GM12892 (cell line): Measurements from ENCODE around the gene HIVEP3.

Experiments
- DNase-seq: peaks from one replicate; pipeline ENCODE4 v3.0.0; 2011; ENCODE audit not compliant: insufficient read length
- FAIRE-seq: peaks from 2 replicates; lab custom pipeline; 2011; peaks lifted over from hg19 to GRCh38; lab: Jason Lieb, UNC
- POLR2A ChIP-seq: IDR thresholded peaks from 2 replicates; pipeline ENCODE4 v1.6.1; 2011; ENCODE audit warnings: low read depth, low read length, control low read depth
- POLR2AphosphoS5 ChIP-seq: IDR thresholded peaks from 2 replicates; pipeline ENCODE4 v1.6.1; 2011; ENCODE audit warnings: low read depth, low read length, control low read depth
- TAF1 ChIP-seq: IDR thresholded peaks from 2 replicates; pipeline ENCODE4 v1.6.1; 2011; ENCODE audit warnings: low read depth, mild to moderate bottlenecking, control low read depth, low read length, borderline replicate concordance

Gene HIVEP3

DNA sequence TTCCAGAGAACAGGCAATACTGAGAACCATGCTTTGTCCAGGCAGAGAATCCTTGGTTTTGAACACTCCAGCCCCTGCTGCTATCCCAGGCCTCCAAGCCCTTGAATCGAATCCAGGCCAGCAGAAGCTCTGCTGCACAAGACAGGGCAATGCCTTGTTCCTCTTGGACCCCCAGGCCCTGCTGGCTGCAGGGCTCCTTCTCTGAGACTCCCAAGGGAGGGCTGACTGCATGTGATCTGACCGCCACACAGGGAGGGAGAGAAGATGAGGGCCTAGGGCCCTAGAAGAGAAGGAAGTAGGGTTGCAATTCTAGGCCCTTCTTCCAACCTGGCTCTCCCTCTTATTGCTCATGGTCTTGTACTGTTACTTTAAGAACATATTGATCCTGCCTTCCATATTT is 273.7 kb downstream of the HIVEP3 start:
- FAIRE-seq, result no peak
- no peak for DNase-seq
- TF ChIP-seq POLR2A (no peak), TAF1 (no peak), POLR2AphosphoS5 (no peak)

DNA sequence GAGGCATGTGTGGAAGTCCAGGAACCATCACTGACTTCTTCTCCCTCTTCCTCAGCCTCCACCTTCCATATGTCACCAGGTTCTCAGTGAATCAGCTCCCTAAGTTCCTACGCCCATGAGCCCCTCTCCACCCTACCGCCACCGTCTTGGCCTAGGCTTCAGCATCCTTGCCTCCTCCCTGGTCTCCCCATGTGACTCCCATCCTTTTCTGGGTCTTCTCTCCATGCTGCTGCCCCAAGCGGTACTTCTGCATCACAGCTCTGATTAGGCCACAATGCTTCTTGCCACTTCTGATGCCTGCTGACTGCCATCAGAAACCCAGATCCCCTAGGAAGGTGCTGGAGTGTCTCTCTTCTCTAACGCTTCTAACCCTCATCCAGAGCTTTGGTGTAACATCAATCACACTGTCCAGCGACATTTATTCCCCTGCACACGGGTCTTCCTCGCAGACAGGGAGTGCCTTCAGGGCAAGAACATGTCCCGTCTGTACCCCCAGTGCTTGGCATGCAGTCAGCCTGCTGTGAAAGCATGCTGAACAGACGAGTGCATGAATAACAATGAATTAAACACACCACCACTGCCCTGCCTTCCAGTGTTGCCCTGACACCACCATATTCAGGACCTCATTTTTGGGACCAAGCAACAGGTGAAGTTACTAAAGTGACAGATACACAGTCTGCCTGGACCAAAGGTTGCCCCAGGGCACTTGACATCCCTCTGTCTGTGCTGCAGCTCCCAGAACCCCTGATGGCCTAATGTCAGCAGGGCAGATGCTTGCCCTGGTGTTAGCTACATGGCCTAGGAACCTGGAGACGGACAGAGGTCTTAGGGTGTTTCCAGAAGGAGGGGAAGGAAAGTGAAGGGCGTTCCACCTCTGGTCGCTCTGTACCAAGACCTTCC is 275.6 kb downstream of the HIVEP3 start:
- no peak for DNase-seq
- peak; percentile 70 for FAIRE-seq
- TF ChIP-seq TAF1, result no peak
- TF ChIP-seq POLR2AphosphoS5, result no peak
- TF ChIP-seq POLR2A, result no peak

DNA sequence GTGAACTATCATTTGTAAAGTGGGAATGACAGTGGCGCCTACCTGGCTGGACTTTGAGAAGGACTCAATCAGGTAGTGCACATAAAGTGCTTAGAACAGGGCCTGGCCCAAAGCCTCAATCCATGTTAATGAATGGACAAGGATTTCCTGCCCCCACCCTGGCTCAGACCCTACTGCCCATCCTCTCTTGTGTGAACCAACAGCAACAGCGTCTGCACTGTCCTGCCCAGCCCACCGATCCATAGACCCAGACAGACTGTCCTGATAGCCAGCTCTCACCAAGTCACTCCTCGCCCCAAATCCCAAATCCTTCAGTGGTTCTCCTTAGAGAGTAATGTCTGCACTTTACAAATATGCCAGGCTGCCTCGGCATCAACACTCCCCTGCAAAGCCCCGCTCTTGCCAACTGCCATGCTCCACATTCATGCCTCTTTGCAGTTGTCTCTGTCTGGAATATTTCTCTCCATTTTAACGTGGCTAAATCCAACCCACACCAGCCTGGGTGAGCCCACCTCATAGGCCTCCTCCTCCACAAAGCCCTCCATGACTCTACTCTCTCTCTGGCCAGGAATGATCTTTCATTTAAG is 276.7 kb downstream of the HIVEP3 start:
- FAIRE-seq (no peak), DNase-seq (no peak)
- 0 out of 2 replicates have a peak, but pooled peaks have one; percentile 18 for TF ChIP-seq POLR2AphosphoS5
- no peak for TF ChIP-seq POLR2A

DNA sequence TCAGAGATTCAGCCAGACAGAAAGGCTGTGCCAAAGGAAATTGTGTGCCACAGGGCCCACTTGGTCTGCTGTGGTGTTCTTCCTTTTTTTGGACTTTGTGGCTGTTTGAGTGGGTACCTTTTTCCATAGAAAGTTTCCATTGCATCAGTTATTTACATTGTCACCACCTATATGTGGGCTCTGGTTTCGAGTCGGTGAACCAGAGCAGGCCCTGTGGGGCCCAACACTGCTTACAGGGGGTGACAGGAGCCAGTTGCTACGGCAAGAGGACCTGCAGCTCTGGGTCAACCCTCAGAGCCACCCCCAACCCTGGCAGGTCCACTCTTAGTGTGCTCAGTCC is 277.3 kb downstream of the HIVEP3 start:
- DNase-seq (no peak), FAIRE-seq (peak; percentile 78)
- TF ChIP-seq POLR2A, result no peak

DNA sequence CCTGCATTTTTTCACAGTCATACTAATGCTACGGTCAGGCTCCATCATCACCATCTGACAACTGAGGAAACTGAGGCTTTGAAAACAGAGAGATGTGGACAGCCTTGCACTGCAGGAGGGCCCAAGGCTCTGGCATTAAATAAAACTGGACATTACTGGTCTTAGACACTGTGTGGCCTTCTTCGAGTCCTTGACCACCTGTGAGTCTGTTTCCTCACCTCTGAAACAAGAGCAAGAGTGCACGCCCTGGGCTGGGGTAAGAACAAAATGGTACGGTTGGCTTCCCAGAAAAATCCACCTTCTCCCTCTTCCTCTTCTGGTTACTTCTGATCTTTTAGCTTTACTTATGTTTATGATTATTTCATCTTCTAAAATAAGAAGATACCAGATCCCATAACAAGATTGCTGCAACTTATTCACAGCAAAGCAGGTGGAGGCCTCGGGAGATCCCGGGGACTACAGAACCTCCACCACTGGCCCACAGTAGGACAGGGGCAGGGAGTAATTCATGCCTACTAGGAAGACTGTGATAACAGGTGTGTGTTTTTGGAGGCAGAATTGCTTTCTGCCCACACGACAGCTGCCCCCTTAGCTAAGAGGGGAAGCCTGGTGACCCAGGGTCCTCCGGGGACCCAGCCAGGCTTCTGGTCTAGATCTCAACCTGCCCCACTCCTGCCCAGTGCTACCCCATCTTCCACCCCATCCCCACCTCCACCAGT is 277.8 kb downstream of the HIVEP3 start:
- FAIRE-seq (peak; percentile 48), DNase-seq (no peak)
- TF ChIP-seq TAF1 (no peak), POLR2AphosphoS5 (no peak), POLR2A (no peak)

DNA sequence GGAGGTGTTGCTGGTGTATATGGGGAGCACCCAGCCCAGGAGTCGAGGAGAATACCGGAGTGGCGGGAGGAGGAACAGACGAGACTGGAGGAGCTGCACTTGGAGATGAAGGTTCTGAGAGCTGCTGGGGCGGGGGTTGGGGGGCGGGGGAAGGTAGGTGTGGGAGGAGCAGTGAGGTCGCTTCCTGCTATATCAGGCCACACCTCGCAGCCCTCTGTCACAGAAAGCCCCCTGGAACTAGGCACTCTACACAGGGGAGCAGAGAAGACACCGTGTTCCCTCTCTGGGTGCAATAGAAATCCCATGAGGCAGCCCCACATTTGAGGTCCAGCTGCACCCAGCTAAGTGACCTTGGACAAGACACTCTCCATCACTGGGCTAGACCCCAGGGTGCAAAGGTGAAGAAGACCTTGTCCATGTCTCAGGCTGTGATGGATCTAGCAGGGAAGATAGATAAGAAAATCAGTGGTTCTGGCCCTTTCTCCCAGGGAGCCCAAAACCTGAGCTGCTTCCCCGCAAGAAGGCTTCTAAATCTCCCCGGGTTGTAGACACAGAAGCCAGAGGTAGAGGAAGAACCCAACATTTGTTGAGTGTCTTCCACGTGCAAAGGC is 278.5 kb downstream of the HIVEP3 start:
- peak; percentile 72 for FAIRE-seq
- no peak for TF ChIP-seq TAF1
- no peak for TF ChIP-seq POLR2AphosphoS5
- no peak for TF ChIP-seq POLR2A
- DNase-seq, result no peak

DNA sequence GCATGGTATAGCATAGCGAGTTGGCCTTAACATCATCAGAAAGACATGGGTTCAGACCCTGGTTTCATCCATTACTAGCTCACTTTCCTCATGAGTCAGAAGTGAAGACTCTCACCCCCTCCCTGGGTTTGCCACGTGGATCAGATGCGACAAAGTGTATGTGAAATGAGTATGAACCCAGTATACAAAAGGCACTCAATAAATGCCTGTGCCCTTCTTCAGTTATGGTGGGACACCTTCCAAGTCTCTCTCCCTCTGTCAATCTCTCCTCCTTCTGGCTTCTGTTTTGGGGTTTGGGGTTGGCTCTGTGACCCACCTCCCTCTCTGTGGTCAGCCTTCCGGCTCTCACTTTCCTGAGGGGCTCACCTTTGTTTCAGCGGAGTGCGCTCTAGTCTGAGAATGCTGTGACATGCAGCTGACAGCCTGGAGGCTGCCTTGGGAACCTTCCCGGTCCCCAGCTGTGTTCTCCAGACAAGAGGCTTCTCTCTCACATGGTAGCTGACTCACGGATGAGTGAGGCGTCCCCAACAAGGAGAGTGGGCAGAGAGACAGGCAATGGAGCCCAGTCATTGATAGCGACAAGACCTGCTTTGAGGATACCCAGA is 279.3 kb downstream of the HIVEP3 start:
- FAIRE-seq, result peak; percentile 95
- DNase-seq, result no peak
- TF ChIP-seq POLR2A (0 out of 2 replicates have a peak, but pooled peaks have one; percentile 9), TAF1 (no peak)

DNA sequence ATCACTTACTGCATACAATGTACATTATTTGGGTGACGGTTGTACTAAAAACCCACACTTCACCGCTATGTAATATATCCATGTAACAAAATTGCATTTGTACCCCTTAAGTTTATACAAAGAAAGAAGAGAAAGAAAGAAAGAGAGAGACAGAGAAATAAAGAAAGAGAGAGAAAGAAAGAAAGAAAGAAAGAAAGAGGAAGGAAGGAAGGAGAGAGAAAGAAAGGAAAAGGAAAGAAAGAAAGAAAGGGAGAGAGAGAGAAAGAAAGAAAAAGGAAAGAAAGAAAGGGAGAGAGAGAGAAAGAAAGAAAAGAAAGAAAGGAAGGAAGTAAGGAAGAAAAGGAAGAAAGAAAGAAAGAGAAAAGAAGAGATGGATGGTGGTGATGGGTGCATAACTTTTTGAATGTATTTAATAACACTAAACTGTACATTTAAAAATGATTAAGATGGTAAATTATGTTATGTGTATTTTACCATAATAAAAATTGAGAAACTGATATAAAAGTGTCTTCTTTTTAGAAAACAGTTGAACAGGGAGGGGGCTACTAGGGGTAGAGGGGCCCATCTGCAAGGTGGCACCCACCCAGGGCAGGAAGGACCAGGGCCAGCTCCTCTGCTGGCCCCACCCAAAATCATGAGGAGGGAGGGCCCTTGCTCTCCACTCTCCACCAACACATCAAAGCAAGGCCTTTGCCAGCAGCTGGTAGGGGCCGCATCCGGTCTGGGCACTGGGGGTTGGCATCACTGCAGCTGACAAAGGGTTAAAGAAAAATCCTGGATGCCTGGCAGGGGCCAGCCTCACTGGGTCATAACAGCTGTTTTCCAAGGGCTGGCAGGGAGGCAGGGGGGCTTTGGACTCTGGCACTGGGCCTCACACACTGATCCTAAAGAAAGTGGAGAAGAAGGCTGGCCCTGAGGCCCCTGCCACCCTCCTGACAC is 280.4 kb downstream of the HIVEP3 start:
- TF ChIP-seq POLR2A, result no peak
- no peak for TF ChIP-seq POLR2AphosphoS5
- TF ChIP-seq TAF1, result no peak
- DNase-seq, result no peak
- FAIRE-seq, result no peak

DNA sequence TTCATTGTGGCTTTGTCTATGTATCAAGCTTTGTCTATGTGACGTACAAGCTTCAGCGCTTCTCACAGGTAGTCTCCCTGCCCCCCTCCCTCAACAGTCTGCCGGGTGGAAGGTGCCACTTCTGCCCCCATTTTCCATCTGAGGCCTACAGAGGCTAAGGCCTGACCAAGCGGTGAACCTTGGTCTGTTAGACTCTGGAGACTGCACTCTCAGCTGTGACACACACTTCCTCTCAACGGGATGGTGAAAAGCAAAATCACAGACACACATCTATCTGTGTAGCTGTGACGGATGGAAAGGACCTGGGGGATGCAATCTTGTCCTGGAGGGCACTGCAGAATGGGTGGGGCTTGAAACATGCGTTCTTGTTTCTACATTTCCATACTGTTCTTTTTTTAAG is 281.4 kb downstream of the HIVEP3 start:
- DNase-seq, result no peak
- FAIRE-seq, result peak; percentile 81

DNA sequence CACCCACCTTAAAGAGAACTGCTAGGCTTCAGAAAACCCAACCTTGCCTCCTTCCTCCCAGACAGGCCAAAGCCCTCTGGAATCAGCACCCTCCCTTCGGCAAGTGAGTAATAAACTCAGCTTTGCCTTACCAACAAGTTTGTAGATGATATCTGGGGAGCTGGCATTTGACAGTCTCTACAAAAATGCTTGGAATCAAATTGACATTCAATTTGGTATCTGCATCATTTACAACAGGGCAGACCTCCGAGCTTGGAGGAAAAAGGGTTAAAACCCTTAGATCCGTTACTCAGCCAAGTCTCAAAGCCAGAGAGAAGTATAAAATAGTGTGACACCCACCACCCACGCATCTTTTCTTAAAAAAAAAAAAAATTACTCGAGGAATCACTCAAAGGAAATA is 285.0 kb downstream of the HIVEP3 start:
- no peak for DNase-seq
- TF ChIP-seq TAF1, result no peak
- no peak for TF ChIP-seq POLR2A
- TF ChIP-seq POLR2AphosphoS5, result no peak
- FAIRE-seq, result no peak

More for the DNA sequence above, 281.4 kb downstream of the HIVEP3 start:
- TF ChIP-seq POLR2A, result no peak
- TF ChIP-seq TAF1, result no peak
- TF ChIP-seq POLR2AphosphoS5, result no peak
